IMR-90 (cell line): ENCODE measurements around the gene STX4. TPM values are rescaled to one million over a fixed set of nuclear protein-coding genes. Genes with fewer than 3 reads are reported as not detected.
A peak's percentile ranks its signal among the peaks of the same experiment; 100 is the strongest.

Source experiments
- ATAC-seq: fragments of 200-7000 bp; cut with Tn5 transposase; 2 replicates; pipeline ENCODE4 v1.9.1; 2020; ENCODE audit warnings: low read depth, mild to moderate bottlenecking, moderate library complexity
- BruUV-seq: library from RNA; stranded (reverse); fragments of 400-500 nt; replicated peaks from 2 replicates; lab custom pipeline; 2021; lab: Mats Ljungman, UMichigan
- CTCF ChIA-PET: fragments of 300-600 bp; formaldehyde crosslinking; extraction: SDS; loops from one replicate; lab custom pipeline; 2021; ENCODE audit warnings: antibody characterized with exemption; lab: Yijun Ruan, JAX
- POLR2A ChIA-PET: fragments of 300-600 bp; sonication (Branson Sonifier 250); formaldehyde crosslinking; loops from one replicate; lab custom pipeline; 2022; ENCODE audit warnings: antibody characterized with exemption; ENCODE audit not compliant: unreplicated experiment; lab: Charles Lee
- DNase-seq: peaks from one replicate; pipeline ENCODE4 v3.0.0; 2013
- H2AFZ ChIP-seq: replicated peaks from 2 replicates; pipeline ENCODE3; 2013; ENCODE audit warnings: low read length, mild to moderate bottlenecking; ENCODE audit not compliant: poor library complexity
- H2AK5ac ChIP-seq: 2 replicates; pipeline ENCODE4 v1.6.1; 2013; ENCODE audit warnings: low read depth, low read length, inconsistent platforms
- H2AK9ac ChIP-seq: replicated peaks from 2 replicates; pipeline ENCODE3; 2013; ENCODE audit warnings: mild to moderate bottlenecking, low read depth, low read length, moderate library complexity; ENCODE audit not compliant: poor library complexity
- H2BK120ac ChIP-seq: 2 replicates; pipeline ENCODE4 v1.6.1; 2013; ENCODE audit warnings: low read depth, low read length, inconsistent platforms
- H2BK15ac ChIP-seq: 3 replicates; pipeline ENCODE4 v1.6.1; 2013; ENCODE audit warnings: low read depth, low read length, inconsistent platforms
- H2BK20ac ChIP-seq: 2 replicates; pipeline ENCODE4 v1.6.1; 2013; ENCODE audit warnings: low read depth, mild to moderate bottlenecking, inconsistent platforms, low read length, moderate library complexity
- H2BK5ac ChIP-seq: 2 replicates; pipeline ENCODE4 v1.6.1; 2013; ENCODE audit warnings: mild to moderate bottlenecking, low read depth, low read length, inconsistent platforms; ENCODE audit not compliant: poor library complexity, severe bottlenecking
- H3K14ac ChIP-seq: replicated peaks from 2 replicates; pipeline ENCODE4 v1.6.1; 2013; ENCODE audit warnings: low read depth, low read length, inconsistent platforms
- H3K18ac ChIP-seq: 2 replicates; pipeline ENCODE4 v1.6.1; 2013; ENCODE audit warnings: low read depth, low read length, control low read depth
- H3K23ac ChIP-seq: 2 replicates; pipeline ENCODE4 v1.6.1; 2013; ENCODE audit warnings: low read depth, low read length, inconsistent platforms
- H3K27ac ChIP-seq: 2 replicates; pipeline ENCODE4 v1.5.1; 2013; ENCODE audit warnings: mild to moderate bottlenecking, control low read depth, low read length; ENCODE audit not compliant: insufficient read depth
- H3K27me3 ChIP-seq: 2 replicates; pipeline ENCODE4 v1.6.1; 2013; ENCODE audit warnings: low read length; ENCODE audit not compliant: control insufficient read depth, insufficient read depth
- H3K36me3 ChIP-seq: 2 replicates; pipeline ENCODE4 v1.6.1; 2013; ENCODE audit warnings: low read length, mixed read lengths; ENCODE audit not compliant: control insufficient read depth, insufficient read depth
- H3K4ac ChIP-seq: 2 replicates; pipeline ENCODE4 v1.6.1; 2013; ENCODE audit warnings: low read depth, low read length, inconsistent platforms
- H3K4me1 ChIP-seq: 2 replicates; pipeline ENCODE4 v1.6.1; 2013; ENCODE audit warnings: low read length, mixed read lengths; ENCODE audit not compliant: control insufficient read depth, insufficient read depth
- H3K4me2 ChIP-seq: 2 replicates; pipeline ENCODE4 v1.6.1; 2013; ENCODE audit warnings: low read depth, mild to moderate bottlenecking, control low read depth, low read length, moderate library complexity
- H3K4me3 ChIP-seq: 2 replicates; pipeline ENCODE4 v1.5.1; 2013; ENCODE audit warnings: low read depth, mild to moderate bottlenecking, control low read depth, low read length, moderate library complexity; ENCODE audit not compliant: insufficient read depth
- H3K56ac ChIP-seq: 2 replicates; pipeline ENCODE4 v1.6.1; 2013; ENCODE audit warnings: low read length, inconsistent platforms; ENCODE audit not compliant: insufficient read depth; ENCODE audit errors: extremely low read depth
- H3K79me1 ChIP-seq, 2 experiments: 2 replicates each; pipeline ENCODE4 v1.6.1; 2013; ENCODE audit warnings: low read length in 2 of 2, inconsistent platforms in 1 of 2, low read depth in 1 of 2
- H3K9ac ChIP-seq: 2 replicates; pipeline ENCODE4 v1.6.1; 2013; ENCODE audit warnings: low read depth, low read length, control low read depth
- H3K9me1 ChIP-seq: 2 replicates; pipeline ENCODE4 v1.6.1; 2013; ENCODE audit warnings: low read length, inconsistent platforms; ENCODE audit not compliant: insufficient read depth
- H3K9me3 ChIP-seq: 2 replicates; pipeline ENCODE4 v1.6.1; 2013; ENCODE audit warnings: low read length; ENCODE audit not compliant: control insufficient read depth, insufficient read depth
- H4K20me1 ChIP-seq: 2 replicates; pipeline ENCODE4 v1.6.1; 2013; ENCODE audit warnings: low read length, inconsistent platforms; ENCODE audit not compliant: insufficient read depth
- H4K5ac ChIP-seq: 2 replicates; pipeline ENCODE4 v1.6.1; 2013; ENCODE audit warnings: mild to moderate bottlenecking, low read depth, low read length, control low read depth
- H4K8ac ChIP-seq, 2 experiments: 2 replicates each; pipeline ENCODE4 v1.6.1; 2013; ENCODE audit warnings: low read depth in 2 of 2, low read length in 2 of 2, control low read depth in 1 of 2, inconsistent platforms in 1 of 2
- H4K91ac ChIP-seq: 2 replicates; pipeline ENCODE4 v1.6.1; 2013; ENCODE audit warnings: low read depth, low read length, inconsistent platforms; ENCODE audit not compliant: insufficient read depth
- CHD1 ChIP-seq: IDR thresholded peaks from 2 replicates; pipeline ENCODE4 v1.6.1; 2012; ENCODE audit warnings: low read depth, low read length, improper control_type of control experiment
- NFE2L2 ChIP-seq: fragments of 150-350 bp; IDR thresholded peaks from 2 replicates; pipeline ENCODE4 v1.6.1; 2016; ENCODE audit warnings: low read depth, mild to moderate bottlenecking, low read length
- WGBS, 2 experiments: methylation state at CpG; one replicate each; pipeline versions ENCODE4 v1.1.5 to v1.1.7; 2013; ENCODE audit warnings: missing lambda C conversion rate in 2 of 2; ENCODE audit not compliant: insufficient read length in 1 of 2; ENCODE audit errors: extremely low coverage in 2 of 2; 5-methylcytosine and 5-hydroxymethylcytosine counted together
- dilution Hi-C: fragments of 300-500 bp; cut with HindIII; formaldehyde crosslinking; loops from one replicate; pipeline ENCODE4 v1.14.3; 2018; ENCODE audit warnings: low sequenced_read_pairs; ENCODE audit not compliant: unreplicated experiment
- in situ Hi-C: fragments of 300-500 bp; cut with MboI; formaldehyde crosslinking; loops from 3 replicates; pipeline ENCODE4 v1.14.3; 2019; ENCODE audit warnings: low sequenced_read_pairs, inconsistent platforms, mixed read lengths
- intact Hi-C: fragments of 100-400 bp; cut with micrococcal nuclease; formaldehyde crosslinking; loops from 2 replicates; pipeline ENCODE4 v1.10.0; 2022
- polyA plus RNA-seq, 3 experiments: library from polyadenylated mRNA; depleted of rRNA; stranded (reverse); fragments of >200 nt; gene quantifications; 2 replicates each; pipeline ENCODE4 v1.2.3, GENCODE V29; 2012; ENCODE audit warnings: low replicate concordance in 1 of 3
- total RNA-seq: library from RNA; depleted of rRNA; stranded (reverse); fragments of >200 nt; gene quantifications from 2 replicates; pipeline ENCODE4 v1.2.3, GENCODE V29; 2012

Gene STX4
- total and polyA plus RNA-seq, 2 of the 4 experiments (the other 2 are of a cell fraction): 23.5 to 67.9 TPM

GRCh38 chr16:30986129-30986991 is 47.0 kb upstream of the STX4 start:
- H4K20me1 ChIP-seq: no peaks in the 10 kb centered on the region
- H2BK15ac ChIP-seq: no peak overlapping the region
- intact Hi-C loops (no loop called here), dilution Hi-C loops (no loop called here), in situ Hi-C loops (loop anchor here (10.0 to 25.0 kb wide), 3 partner anchors 98 to 878 kb away; partner anchors contain the start of gene PRSS53)
- TF ChIP-seq NFE2L2 (no peak), CHD1 (no peak)
- H2BK120ac ChIP-seq: no peak overlapping the region
- H3K4me3 ChIP-seq: no peak overlapping the region
- CTCF ChIA-PET: no interaction called here
- no peak overlapping the region for H3K27ac ChIP-seq
- H2BK5ac ChIP-seq: no peak overlapping the region
- peaks cover 8% of the 10 kb centered on the region for H3K4me1 ChIP-seq
- H3K4me2 ChIP-seq: no peak overlapping the region
- no peaks in the 10 kb centered on the region for H3K9me3 ChIP-seq
- no peak overlapping the region for H4K5ac ChIP-seq
- H2AK5ac ChIP-seq: peak overlapping the region; percentile 78; the same call in 1 of the 2 replicates
- peak overlapping the region; percentile 98 for H2AK9ac ChIP-seq
- POLR2A ChIA-PET: no interaction called here
- H4K91ac ChIP-seq: no peak overlapping the region
- H2BK20ac ChIP-seq: no peak overlapping the region
- H3K9ac ChIP-seq: no peak overlapping the region
- no TSS peak for BruUV-seq
- peak overlapping the region; percentile 56 for H2AFZ ChIP-seq
- 87% methylated on average over 6 of the region's 29 CpGs; no CpG with 5 or more reads in 1 of the 2 experiments for WGBS, 2 experiments
- H3K36me3 ChIP-seq: peaks cover 20% of the 10 kb centered on the region
- peaks cover 0 to 16% of the 10 kb centered on the region in 2 experiments; a peak in 2 of 4 replicates for H3K79me1 ChIP-seq
- peak overlapping the region in 1 of 2 experiments; percentile 75; a peak in 1 of 4 replicates for H4K8ac ChIP-seq
- ATAC-seq: no peak
- H3K18ac ChIP-seq: no peak overlapping the region
- DNase-seq: no peak
- no peak overlapping the region for H3K14ac ChIP-seq
- no peak overlapping the region for H3K56ac ChIP-seq
- no peaks in the 10 kb centered on the region for H3K27me3 ChIP-seq
- peak overlapping the region; percentile 94 for H3K4ac ChIP-seq
- H3K23ac ChIP-seq: 0 out of 2 replicates have a peak overlapping the region, but pooled peaks have one; percentile 1
- no peaks in the 10 kb centered on the region; the same call in none of the 2 replicates for H3K9me1 ChIP-seq
